SKM-1 treated with dmso at 0.1 percent for 144 hours (cell line): ENCODE data around the gene GPR55.
A peak's percentile ranks its signal among the peaks of the same experiment; 100 is the strongest.

ENCODE experiments used
- DNase-seq: peaks from one replicate; lab custom pipeline; 2025; ENCODE audit not compliant: unreplicated experiment; lab: John Stamatoyannopoulos, UW

The GPR55 gene

DNA sequence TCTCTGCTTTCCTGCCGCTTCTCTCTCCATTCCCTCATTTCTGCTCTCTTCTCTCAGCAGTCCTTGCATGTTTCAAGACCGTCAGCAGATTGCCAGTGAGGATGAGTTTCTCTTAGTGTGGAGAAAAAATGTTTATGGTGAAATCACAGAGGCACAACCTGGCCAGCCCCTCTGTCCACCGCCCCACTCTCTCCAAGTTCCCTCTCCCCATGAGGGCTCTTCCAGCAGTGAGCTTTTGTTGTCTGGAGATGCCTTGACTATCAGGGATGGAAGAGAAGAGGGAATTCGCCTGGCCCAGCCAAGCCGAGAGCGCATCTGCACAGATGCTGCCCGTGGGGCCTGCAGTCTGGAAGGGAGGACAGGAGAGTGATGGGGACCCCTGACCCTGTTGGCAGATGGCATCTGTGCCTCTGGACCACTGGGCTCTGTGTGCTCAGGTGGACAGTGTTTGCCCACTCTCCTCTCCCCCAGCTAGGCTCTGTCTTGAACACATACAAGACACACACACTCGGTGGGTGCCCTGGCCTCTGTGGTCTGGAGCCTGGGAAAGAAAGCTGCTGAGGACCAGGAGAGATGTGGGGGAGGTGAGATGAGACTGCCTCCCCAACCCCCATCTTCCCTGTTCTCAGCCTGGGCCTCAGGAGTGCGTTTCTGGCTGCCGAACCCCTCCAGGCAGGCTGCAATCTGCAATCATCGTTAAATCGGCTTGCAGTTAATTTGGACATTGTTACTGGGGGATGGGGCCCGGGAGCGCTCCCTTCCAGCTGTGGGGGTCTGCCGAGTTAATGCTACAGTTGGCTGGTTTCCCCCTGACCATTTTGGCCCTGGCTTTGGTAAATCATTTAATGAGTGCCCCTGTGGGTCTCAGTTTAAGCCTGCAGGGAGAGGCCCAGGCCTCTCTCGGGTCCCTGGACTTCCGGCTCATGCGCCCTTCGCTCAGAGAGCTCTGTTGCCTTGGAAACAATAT lies 55.8 kb downstream of the GPR55 start:
- no peak for DNase-seq

DNA sequence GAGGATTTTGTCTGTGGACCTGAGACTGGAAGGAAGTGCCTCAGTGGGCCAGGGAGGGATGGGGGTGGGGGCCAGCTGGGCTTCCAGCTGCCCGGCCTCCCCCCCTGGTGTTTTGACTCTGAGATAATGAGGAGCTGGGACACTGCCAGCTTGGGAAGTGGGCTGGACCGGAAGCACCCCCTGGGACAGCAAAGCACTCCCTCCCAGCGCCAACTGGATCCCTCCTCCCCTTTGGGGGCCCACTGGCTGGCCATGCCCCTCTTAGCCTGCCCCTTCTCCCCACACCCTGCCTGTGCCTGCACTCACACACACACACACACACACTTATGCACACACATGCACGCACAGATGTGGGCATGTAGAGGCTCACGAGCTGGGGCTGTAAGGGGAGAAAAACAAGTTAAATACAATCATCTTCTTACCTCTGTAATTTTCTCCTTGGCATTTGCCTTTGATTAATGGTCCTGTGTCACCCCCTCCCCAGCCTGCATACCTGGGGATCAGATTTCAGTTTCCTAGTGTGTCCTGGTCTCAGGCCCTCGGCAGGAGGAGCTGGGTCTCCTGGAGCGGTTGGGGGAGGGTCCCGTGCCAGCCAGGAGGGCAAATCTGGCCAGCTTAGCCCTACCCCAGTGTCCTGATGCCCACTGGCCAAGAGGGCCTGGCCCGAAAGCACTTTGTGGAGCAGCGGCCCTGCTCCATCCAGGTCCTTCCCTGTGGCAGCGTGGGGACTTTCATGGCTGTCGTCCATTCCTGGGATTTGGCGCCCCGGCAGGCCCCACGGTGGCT lies 56.7 kb downstream of the GPR55 start:
- no peak for DNase-seq

GRCh38 chr2:230866756-230867523 lies 58.1 kb downstream of the GPR55 start:
- DNase-seq: peak; percentile 65

DNA sequence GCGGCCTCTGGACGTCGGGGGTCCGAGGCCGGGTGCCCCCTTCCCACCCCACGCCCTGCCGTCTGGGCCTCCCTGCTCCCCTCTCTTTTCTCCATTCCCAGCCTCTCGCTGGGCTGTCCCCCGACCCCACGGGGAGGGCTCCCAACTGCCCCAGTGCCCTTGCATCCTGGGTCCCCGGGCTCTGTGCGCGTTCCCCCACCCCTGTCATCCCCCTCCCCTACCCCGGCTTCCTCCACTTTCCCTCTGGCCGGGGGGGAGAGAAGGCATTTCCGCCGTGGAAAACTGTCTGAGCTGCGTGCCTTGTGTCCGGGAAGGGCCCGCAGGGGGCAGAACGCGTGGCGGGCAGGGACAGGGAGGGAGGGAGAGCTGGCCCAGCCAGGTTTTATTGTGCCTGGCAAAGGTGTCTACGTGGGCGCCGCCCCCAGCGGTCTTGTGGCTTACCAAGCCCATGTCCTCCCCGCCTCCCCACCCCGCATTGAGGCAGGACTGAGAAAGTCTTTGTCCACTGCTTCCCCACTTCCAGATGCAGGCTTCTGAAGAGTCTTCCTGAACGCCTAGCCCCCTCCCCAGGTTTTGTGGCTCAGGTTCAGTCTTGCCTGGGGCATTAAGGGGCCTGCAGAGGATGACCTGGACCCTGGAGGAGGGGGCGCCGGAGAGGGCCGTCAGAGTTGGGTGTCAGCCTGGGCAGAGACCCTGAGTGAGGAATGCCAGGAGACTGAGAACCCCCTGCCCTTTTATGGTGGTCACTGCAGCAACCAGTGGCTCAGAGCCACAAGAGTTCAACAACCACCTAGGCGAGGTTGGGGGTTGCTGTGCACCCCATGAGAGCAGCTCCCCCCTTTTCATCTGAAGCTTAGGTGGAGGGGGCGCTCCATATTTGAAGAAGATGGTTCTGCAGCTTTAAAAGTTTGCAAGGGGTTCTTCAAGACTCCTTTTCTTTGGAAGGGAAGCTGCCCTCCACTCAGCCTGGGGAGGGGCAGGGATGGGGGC lies 59.0 kb downstream of the GPR55 start:
- no peak for DNase-seq

DNA sequence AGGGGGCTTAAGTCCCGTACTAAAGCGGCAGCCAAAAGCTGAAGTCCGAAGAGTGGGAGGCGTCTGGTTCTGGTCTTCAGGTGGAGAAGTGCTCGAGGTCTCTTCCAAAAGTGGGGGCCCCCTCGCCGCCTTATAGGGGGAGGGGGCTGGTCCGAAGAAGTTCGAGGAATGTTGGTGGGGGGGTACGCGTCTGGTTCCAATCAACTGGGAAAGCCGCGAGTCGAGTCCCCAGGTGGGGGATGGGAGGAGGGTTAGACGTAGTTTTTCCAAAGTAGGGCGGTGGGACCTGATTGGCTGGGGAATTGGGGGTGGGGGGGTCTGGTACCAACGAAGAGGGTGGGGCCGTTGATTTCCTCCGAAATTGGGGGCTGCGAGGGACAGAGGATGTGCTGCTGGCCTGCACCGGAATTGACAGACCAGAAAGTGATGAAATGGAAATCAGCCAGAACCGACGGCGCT lies 59.7 kb downstream of the GPR55 start:
- DNase-seq: no peak

DNA sequence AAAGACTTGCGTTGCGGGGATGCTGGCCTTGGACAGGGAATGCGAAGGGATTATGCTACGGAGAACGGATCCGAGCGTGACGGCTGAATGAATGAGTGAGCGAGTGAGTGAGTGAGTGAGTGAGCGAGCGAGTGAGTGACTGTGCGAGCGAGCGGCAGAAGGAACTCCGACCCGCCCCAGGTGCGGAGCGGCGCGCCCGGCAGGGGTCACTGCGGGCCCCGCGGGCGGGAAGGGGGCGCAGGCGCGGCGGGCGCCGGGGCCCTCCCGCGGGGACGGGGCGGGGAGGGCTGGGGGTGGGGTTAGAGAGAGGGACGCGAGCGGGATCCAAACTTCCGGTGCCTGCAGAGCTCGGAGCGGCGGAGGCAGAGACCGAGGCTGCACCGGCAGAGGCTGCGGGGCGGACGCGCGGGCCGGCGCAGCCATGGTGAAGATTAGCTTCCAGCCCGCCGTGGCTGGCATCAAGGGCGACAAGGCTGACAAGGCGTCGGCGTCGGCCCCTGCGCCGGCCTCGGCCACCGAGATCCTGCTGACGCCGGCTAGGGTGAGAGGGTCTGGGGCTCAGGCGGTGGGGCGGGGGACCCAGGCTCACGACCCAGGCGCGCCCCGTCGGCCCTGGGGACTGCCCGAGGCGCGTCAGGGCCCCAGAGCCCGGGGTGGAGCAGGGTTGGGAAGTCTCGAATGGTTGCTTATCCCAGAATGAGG lies 60.3 kb downstream of the GPR55 start, which contains the start of gene ITM2C:
ITM2C (plus strand) TSS at position 338 of the 702 bp plus-strand sequence; CDS start at position 422, 84 bp downstream.
- peak; percentile 76 for DNase-seq

GRCh38 chr2:230864122-230864604 lies 60.9 kb downstream of the GPR55 start:
- DNase-seq: no peak

- DNase-seq: no peak
Observed at GRCh38 chr2:230863442-230864121, 61.5 kb downstream of the GPR55 start.

DNA sequence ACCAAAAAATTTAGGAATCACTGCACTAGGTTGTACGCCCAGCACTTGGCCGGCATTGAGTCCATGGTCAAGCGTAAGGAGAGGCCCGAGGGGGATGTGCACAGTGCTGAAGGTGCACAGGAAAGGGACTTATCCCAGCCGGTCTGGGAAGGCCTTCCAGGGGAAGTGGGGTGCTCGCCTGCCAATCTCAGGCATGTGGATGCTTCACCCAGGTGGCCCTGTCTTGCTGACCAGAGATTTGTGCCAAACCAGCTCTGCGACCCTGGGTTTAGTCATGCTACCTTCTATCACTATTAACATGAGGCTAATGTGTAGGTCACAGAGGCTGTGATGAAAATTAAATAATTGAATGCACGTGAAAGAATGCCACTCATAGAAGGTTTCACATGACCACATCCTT lies 62.0 kb downstream of the GPR55 start:
- DNase-seq: no peak

DNA sequence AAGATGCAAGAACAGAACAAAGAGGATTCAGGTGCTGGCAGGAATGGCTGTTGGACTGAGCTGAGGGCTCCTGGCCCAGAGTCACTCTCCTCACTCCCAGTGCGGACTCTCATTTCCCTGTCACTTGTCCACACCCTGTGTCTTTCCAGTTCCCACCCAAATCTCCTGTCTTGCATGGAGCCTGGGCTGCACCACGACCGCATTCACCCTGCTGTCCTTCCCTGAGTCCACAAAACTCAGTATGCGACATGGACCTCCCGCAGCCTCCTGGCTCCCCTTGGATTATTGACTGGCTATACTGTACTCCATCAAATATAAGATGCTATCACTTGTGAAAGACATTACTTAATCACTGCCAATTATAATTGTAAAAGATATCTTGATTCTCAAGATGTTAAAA lies 62.8 kb downstream of the GPR55 start:
- no peak for DNase-seq

DNA sequence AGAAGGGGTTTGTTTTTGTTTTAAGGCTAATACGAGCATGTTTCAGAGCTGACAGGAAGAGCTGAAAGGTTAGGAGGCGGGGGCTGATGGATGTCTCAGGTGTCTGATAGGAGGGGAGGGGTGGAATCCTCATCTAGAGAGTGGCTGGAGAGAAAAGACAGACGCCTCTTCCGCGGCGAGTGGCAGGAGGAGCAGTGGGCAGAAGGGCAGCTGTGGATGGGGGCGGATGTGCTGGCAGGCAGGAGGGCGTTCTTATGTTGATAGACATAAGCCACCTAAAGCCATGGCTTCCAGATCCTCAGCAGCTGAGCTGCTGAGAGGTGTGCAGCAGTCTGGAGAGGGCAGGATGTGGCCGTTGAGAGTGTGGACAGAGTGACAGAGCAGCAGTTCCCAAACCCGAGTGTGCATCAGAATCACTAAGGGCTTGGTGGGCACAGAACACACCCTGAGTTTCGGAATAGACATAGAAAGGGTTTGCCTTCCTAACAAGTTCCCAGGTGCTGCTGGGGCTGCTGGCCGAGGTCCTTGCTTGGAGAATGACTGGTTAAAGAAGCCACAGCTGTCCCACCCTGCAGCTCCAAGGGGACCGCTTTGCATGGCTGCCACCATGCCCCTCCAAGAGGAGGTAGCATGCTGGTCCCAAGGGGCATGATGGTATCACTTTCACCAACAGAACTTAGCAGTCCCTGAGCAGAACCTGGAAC lies 63.3 kb downstream of the GPR55 start:
- no peak for DNase-seq
